HL-60/S4 treated with retinoic acid at 250 ng/mL for 4 days and 3 days (cell line): ENCODE results near the gene LSM3.
"Not testable (repeated sequence)": the region's sequence is repeated elsewhere in the genome, so short reads cannot be mapped to it uniquely, and the experiment has no call there.

Source experiments
- in situ Hi-C: fragments of 300-500 bp; cut with MboI; formaldehyde crosslinking; loops from 2 replicates; pipeline ENCODE4 v1.7.0; 2022; ENCODE audit warnings: low sequenced_read_pairs

The LSM3 gene

GRCh38 chr3:14216257-14217048 is 37.8 kb downstream of the LSM3 start:
- in situ Hi-C loops = no loop called here

DNA sequence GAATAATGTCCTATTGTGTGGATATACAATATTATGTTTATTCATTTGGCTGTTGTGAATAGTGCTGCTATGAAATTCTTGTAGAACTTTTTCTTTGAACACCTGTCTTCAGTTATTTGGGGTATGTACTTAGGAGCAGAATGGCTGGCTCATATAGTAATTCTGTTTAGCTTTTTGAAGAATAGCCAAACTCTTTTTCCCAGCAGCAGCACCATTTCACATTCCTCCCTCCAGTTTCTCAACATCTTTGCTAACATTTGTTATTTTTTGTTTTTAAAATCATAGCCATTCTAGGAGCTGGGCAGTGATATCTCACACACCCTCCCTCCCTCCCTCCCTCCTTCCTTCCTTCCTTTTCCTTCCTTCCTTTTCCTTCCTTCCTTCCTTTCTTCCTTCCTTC is 39.7 kb downstream of the LSM3 start:
- in situ Hi-C loops = no loop called here

GRCh38 chr3:14220933-14221332 is 42.3 kb downstream of the LSM3 start:
- in situ Hi-C loops = no loop called here

- in situ Hi-C loops = no loop called here
Observed at GRCh38 chr3:14221902-14222301, 43.3 kb downstream of the LSM3 start.

DNA sequence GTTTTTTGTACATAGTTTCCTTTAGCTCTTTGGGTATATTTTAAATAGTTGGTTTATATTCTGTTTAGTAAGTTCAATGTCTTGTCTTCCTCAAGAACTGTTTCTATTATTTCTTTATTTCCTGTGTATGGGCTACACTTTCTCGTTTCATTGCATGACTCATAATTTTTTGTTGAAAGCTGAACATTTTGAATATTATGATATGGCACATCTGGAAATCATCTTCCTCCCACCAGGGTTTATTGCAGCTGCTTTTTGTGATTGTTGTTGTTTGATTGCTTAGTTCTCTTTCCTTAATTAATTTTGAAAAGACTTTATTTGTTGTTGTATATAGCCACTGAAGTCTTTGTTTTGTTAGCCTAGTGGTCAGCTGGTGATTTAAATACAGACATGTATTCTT is 43.8 kb downstream of the LSM3 start:
- in situ Hi-C loops = no loop called here

DNA sequence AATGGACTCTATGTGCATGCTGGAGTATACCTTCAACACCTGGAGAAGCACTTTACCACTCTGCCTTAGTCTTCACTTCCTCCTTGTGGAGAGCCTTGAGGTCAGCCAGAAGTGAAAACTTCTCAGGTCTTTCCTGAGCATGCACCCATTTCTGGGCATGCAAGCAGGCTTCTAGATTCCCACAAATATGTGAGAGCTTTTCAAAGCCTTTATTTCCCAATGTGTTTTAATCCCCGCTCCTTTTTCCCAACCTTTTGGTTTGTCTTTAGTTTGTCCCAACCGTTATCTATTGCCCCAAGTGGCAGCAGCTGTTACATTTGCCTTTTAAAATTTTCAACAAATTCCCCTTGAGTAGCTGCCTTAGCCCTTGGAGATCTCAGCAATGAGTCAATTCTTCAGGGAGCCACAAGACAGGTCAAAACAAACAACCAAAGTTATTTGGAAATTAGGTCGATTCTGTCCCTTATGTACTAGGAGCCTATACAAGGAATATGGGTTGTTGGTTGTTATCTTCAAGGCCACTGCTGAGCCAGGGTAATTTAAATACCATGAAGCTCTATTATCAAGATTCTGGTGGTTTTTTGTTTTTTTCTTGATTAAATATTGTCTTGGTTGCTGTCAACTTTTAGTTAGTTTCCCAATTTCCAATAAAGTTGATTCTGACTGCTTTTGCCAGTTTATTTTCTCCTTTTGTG is 44.4 kb downstream of the LSM3 start:
- in situ Hi-C loops = no loop called here

DNA sequence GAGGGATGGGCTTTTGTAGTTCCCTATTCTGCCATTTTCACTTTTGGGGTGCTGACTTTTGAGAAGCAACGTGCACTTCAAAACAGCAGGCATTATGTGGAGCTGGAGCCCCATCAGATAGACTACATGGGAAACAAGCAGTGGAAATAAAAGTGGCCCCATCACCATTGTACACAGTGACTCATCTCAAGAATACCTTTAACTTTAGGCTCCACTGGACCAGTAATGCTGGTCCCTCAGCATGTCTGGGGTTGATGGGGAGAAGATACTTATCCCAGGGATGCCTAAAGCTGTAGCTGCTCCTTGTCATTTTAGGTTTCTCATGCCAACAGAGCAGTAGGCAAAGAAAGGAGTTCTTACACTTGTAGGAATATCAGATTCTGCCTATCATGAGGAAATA is 45.0 kb downstream of the LSM3 start:
- in situ Hi-C loops = no loop called here

DNA sequence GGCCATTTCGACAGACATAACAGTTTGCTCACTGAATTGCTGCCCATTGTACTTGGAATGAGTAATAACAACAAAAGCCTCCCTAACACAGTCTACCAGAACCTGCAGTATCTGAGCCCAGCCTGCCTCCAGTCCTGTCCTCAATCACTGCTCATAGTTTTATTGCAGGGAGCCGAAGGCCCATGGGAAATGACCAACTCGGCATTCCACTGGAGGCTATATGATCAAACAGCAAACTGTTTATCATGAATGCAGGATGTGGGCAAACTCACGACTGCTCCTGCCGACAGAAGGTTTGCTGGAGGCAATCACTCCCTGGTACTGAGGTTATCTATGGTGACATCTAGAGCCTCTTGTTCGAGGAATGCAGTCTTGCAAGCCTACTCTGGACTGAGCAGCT is 46.3 kb downstream of the LSM3 start:
- in situ Hi-C loops = no loop called here

- in situ Hi-C loops = no loop called here
Observed at GRCh38 chr3:14225421-14225820, 46.8 kb downstream of the LSM3 start.

- in situ Hi-C loops = not testable (repeated sequence)
Observed at GRCh38 chr3:14226351-14226750, 47.7 kb downstream of the LSM3 start.

DNA sequence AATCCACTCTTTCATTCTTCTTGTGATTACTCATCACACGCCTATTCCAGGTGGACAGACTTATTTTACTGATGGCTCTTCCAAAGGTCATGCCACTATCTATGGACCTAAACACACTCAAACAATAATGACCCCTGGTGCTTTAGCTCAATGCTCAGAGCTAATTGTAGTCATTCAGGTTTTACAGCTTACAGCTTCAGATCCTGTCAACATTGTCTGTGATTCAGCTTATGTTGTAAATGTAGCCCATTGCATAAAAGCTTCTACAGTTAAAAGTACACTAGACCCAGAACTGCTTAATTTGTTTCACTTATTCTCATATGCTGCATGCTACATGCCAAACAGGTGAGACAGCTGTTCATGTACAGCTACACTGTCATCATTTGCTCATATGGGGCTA is 49.2 kb downstream of the LSM3 start:
- in situ Hi-C loops = no loop called here

- in situ Hi-C loops = no loop called here
Observed at GRCh38 chr3:14228681-14229470, 50.3 kb downstream of the LSM3 start.

- in situ Hi-C loops = not testable (repeated sequence)
Observed at GRCh38 chr3:14229695-14230094, 51.1 kb downstream of the LSM3 start.

DNA sequence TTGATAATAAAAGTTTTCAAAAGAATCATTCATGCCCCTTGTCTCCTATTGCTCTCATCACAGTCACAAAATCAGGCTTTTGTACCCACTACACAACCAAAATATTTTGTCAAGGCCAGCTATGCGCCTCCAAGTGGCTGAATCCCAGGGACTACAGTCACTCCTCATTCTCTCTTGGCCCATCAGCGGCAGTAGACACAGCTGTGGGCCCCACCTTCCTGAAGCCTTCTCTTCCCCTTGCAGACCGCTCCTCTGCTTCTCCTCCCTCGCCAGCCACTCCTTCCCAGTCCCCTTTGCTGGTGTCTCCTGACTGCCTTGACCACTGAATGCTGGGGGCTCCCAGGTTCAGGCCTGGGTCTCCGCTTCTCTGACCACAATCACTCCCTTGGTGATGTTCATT is 52.1 kb downstream of the LSM3 start:
- in situ Hi-C loops = no loop called here

GRCh38 chr3:14231145-14231990 is 52.8 kb downstream of the LSM3 start:
- in situ Hi-C loops = no loop called here

GRCh38 chr3:14231998-14232501 is 53.4 kb downstream of the LSM3 start:
- in situ Hi-C loops = no loop called here

GRCh38 chr3:14234251-14235002 is 55.8 kb downstream of the LSM3 start:
- in situ Hi-C loops = no loop called here

- in situ Hi-C loops = no loop called here
Observed at GRCh38 chr3:14235003-14235911, 56.6 kb downstream of the LSM3 start.

DNA sequence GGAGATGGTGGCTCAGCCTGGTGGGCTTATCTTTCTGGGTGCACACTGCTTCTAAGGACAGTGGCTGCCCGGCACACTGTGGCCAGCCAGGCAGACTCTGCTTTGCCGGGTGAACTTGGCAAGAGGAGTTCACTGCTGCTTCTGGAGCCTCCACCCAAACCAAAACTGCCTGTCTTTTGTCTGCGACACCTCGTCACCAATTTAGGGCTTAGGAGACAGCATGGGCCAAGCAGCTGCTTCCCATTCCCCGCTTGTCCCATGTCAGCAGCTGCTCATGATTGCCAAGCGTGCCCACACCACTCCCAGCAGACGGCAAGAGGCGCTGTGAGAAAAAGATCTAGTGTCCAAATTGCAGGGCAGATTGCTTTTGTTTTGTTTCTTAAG is 57.3 kb downstream of the LSM3 start:
- in situ Hi-C loops = no loop called here
